Melanocyte of skin (primary cell): ENCODE measurements around the gene RCBTB1. TPM values are rescaled to one million over a fixed set of nuclear protein-coding genes. Genes with fewer than 3 reads are reported as not detected.

Experiments used
- total RNA-seq, 2 donors: library from RNA; depleted of rRNA; stranded (reverse); fragments of >200 nt; gene quantifications; 2 replicates each; pipeline ENCODE4 v1.2.3, GENCODE V29; 2012

The RCBTB1 gene
- total RNA-seq = 10 to 100 TPM; 24.6 to 35.8 TPM

DNA sequence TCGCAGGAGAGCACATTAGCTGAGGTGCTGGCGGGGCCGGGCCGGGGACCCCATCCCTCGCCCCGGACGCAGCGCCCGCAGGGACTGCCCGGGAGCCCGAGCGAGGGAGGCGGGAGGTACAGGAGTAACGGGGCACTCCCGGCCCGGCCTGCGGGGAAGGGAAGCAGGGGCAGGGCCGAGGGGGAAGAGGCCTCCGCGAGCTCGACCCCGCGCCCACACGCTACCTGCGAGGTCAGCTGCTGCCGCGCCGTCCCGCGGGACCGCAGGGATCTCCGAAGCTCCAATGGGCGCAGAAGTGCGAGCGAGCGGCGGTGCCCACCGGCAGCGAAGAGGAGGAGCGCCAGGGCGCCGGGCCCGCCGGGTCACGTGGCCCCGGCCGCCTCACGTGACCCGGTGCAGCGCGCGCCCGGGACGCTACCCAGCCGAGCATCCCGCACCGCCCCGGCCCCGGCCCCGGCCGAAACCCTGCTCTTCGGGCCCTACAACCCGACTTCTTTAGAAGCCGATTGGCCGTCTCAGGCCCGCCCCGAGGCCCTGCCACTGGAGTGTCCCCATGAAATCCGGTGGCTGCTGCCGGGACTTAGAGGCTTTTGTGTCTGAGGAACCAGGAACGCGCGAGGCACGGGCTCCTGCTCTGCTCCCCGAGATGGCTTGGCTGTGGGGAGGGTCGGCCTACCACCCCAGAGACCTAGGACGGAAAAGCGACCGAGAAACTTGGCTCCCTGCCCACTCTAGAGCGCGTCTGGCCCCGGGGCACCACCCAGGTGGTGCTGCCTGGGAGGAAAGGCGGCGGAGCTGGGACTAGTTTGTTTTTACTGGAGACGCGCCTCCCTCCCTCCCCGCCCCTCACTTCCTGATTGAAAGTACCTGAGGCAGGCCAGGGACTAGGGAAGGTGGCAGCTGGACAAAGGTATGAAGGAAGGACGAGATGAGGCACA is at the start of gene RCBTB1:
TSS of gene RCBTB1 (minus strand) at position 339 of the 938 bp plus-strand sequence. CDS start 18,279 bp downstream, outside the sequence.

DNA sequence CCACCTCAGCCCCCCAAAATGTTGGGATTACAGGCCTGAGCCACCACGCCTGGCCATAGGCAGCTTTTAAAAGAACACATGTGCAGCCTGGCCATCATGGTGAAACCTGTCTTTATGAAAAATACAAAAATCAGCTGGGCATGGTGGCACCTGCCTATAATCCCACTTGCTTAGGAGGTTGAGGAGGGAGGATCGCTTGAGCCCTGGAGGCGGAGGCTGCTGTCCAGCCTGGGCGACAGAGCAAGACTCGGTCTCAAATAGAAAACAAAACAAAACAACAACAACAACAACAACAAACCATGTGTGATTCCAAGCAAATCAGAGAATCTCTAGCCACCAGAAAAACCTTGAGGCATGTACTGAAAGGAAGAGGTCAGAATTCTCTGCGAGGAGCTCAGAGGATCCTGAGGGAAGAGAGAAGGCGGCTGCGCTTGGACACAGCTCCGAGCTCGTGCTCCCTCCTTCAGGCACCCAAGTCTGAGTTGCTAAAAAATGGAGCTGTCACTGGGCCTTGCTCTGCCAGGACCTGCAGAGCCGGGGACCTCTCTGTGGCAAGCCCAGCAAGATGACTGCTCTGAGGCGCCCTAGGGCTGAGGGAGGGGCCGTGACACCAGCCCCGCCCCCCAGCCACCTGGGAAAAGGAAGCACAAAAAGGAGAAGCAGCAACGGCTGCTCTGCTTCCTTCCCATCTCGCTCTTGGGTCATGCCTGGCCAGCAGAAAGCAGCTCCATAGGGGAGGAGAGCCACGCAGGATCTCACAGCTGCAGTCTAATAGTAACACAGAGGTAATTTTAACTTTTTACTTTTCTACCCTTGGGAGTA is 42.7 kb upstream of the RCBTB1 start, which contains the start of gene ARL11:
TSS of gene ARL11 (plus strand) at position 677 of the 822 bp plus-strand sequence. CDS start 1,941 bp downstream, outside the sequence.

GRCh38 chr13:49495783-49496762 is 89.3 kb downstream of the RCBTB1 start, which contains the start of gene PHF11:
TSS of gene PHF11 (plus strand) at chr13:49495953. CDS start at chr13:49496002, 49 bp downstream.

Other genes starting within 250 kb of the RCBTB1 start
- gene CAB39L, start 141.5 kb downstream of the RCBTB1 start, total RNA-seq = 10 to 100 TPM; 13.7 to 22.4 TPM
- gene SETDB2, start 141.3 kb downstream of the RCBTB1 start, total RNA-seq = 10 to 100 TPM; 27.6 to 44.0 TPM
- 10 to 100 TPM; 19.3 to 32.6 TPM for gene PHF11, start 89.6 kb downstream of the RCBTB1 start, total RNA-seq
- not detected for gene ARL11, start 42.9 kb upstream of the RCBTB1 start, total RNA-seq
- gene EBPL, start 105.9 kb upstream of the RCBTB1 start, total RNA-seq = 10 to 100 TPM; 15.5 to 37.6 TPM
- 10 to 100 TPM; 18.6 to 27.6 TPM for gene KPNA3, start 207.1 kb upstream of the RCBTB1 start, total RNA-seq